CD4-positive, alpha-beta T cell (primary cell): Measurements from ENCODE around the gene SECISBP2L. TPM values are rescaled to one million over a fixed set of nuclear protein-coding genes. Genes with fewer than 3 reads are reported as not detected.

Source experiments
- ATAC-seq: fragments of 200-7000 bp; cut with Tn5 transposase; one replicate; pipeline ENCODE4 v1.10.0; 2022; ENCODE audit warnings: mild to moderate bottlenecking; ENCODE audit not compliant: poor library complexity
- CTCF ChIA-PET: fragments of 350-600 bp; sonication (Branson Sonifier 250); formaldehyde crosslinking; loops from one replicate; lab custom pipeline; 2021; ENCODE audit warnings: antibody characterized with exemption, inconsistent platforms; lab: Charles Lee
- POLR2A ChIA-PET: fragments of 350-600 bp; sonication (Branson Sonifier 250); formaldehyde crosslinking; loops from one replicate; lab custom pipeline; 2021; ENCODE audit warnings: antibody characterized with exemption, inconsistent platforms; lab: Charles Lee
- DNase-seq, 14 experiments: peaks; one replicate each; pipeline ENCODE4 v3.0.0-alpha.2; 2013 to 2020; ENCODE audit warnings: mixed read lengths in 2 of 14
- H3K27ac ChIP-seq, 2 donors: one replicate each; pipeline versions ENCODE4 v1.5.1 to v1.7.0; 2013; ENCODE audit warnings: low read length in 2 of 2, low read depth in 1 of 2, mild to moderate bottlenecking in 1 of 2
- H3K27me3 ChIP-seq, 2 experiments: 1 replicate in 1 of 2; 2 replicates in 1 of 2; pipeline versions ENCODE4 v1.6.1 to v1.7.0; 2013; ENCODE audit warnings: low read length in 2 of 2, control low read depth in 1 of 2, mild to moderate bottlenecking in 1 of 2, moderate library complexity in 1 of 2; ENCODE audit not compliant: insufficient read depth in 2 of 2, control insufficient read depth in 1 of 2
- H3K36me3 ChIP-seq: one replicate; pipeline ENCODE4 v1.6.1; 2013; ENCODE audit warnings: low read length, control low read depth; ENCODE audit not compliant: insufficient read depth
- H3K4me1 ChIP-seq: one replicate; pipeline ENCODE4 v1.6.1; 2013; ENCODE audit warnings: low read length, control low read depth; ENCODE audit not compliant: insufficient read depth
- H3K4me3 ChIP-seq: one replicate; pipeline ENCODE4 v1.5.1; 2013; ENCODE audit warnings: mild to moderate bottlenecking, low read length, moderate library complexity
- H3K9me3 ChIP-seq, 2 experiments: 1 replicate in 1 of 2; 2 replicates in 1 of 2; pipeline versions ENCODE4 v1.6.1 to v1.7.0; 2013; ENCODE audit warnings: low read length in 2 of 2, mild to moderate bottlenecking in 2 of 2, control low read depth in 1 of 2, moderate library complexity in 1 of 2; ENCODE audit not compliant: control insufficient read depth in 1 of 2, insufficient read depth in 1 of 2
- H3K27ac Mint-ChIP-seq: one replicate; pipeline ENCODE4 v1.8.0; 2020; ENCODE audit warnings: mixed read lengths
- H3K27me3 Mint-ChIP-seq: one replicate; pipeline ENCODE4 v1.8.0; 2021; ENCODE audit warnings: mixed read lengths
- H3K36me3 Mint-ChIP-seq: one replicate; pipeline ENCODE4 v1.8.0; 2021; ENCODE audit warnings: low read depth, mixed read lengths
- H3K4me1 Mint-ChIP-seq: one replicate; pipeline ENCODE4 v1.8.0; 2021; ENCODE audit warnings: low read depth, mixed read lengths
- H3K4me3 Mint-ChIP-seq: one replicate; pipeline ENCODE4 v1.8.0; 2020; ENCODE audit warnings: mild to moderate bottlenecking, mixed read lengths
- H3K9me3 Mint-ChIP-seq: one replicate; pipeline ENCODE4 v1.8.0; 2020; ENCODE audit warnings: mixed read lengths
- CTCF ChIP-seq: fragments of 200-600 bp; IDR thresholded peaks from one replicate; pipeline ENCODE4 v1.8.0; 2022; ENCODE audit warnings: antibody characterized with exemption, mild to moderate bottlenecking
- intact Hi-C, 2 experiments: fragments of 100-400 bp; cut with DNase I in 1 of 2; cut with micrococcal nuclease in 1 of 2; formaldehyde crosslinking; loops; one replicate each; pipeline versions ENCODE4 v1.15.1 to v1.9.0; 2023 to 2025; cut with DNase I, micrococcal nuclease
- total RNA-seq, 174 experiments: library from RNA in 2 of 174; stranded (reverse) in 2 of 174; gene quantifications; one replicate each; pipeline ENCODE4 v1.2.3 and lab custom pipeline; 2021 to 2026

The SECISBP2L gene
- total RNA-seq, 2 experiments from 2014 or later = 55.9 to 56.0 TPM

DNA sequence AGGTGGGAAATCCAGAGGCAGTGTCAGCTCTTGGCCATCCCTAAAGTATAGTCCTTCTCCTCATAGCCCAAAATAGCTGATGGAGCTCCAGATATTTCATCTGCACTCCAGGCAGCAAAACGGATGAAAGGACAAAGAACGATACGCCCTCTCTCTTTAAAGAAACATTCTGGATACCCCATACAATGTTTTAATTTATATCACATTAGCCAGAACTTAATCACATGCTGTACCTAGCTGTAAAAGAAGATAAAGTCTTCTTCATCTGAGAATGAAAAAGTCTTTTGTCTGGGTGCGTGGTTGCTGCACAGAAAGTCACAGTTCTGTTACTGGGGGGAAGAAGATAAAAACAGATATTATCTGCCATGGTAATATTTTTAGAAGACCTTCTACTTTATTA is 78.2 kb downstream of the SECISBP2L start:
- CTCF ChIA-PET = interaction anchor here (1.3 kb wide), 1 partner anchor 8 kb away, joined by 4 read pairs; no protein-coding TSS in a partner anchor

GRCh38 chr15:48967336-48967735 is 78.9 kb downstream of the SECISBP2L start:
- H3K9me3 ChIP-seq = peaks cover 0 to 8% of the 10 kb centered on the region in 2 experiments
- Mint-ChIP-seq H3K36me3 (no peaks in the 10 kb centered on the region), H3K4me1 (peaks cover 20% of the 10 kb centered on the region), H3K27ac (no peak overlapping the region), H3K4me3 (no peak overlapping the region), H3K9me3 (no peaks in the 10 kb centered on the region), H3K27me3 (peaks cover 78% of the 10 kb centered on the region)
- no peak overlapping the region for H3K27ac ChIP-seq
- ChIA-PET CTCF (interaction anchor here (1.3 kb wide), 1 partner anchor 8 kb away, joined by 4 read pairs; no protein-coding TSS in a partner anchor), POLR2A (no interaction called here)
- peaks cover 34 to 39% of the 10 kb centered on the region in 2 experiments for H3K27me3 ChIP-seq
- ATAC-seq (no peak), DNase-seq (no peak)
- peaks cover 30% of the 10 kb centered on the region for H3K4me1 ChIP-seq
- no peak for TF ChIP-seq CTCF
- no peaks in the 10 kb centered on the region for H3K36me3 ChIP-seq
- intact Hi-C loops = no loop called here
- no peak overlapping the region for H3K4me3 ChIP-seq

More for the DNA sequence above, 78.2 kb downstream of the SECISBP2L start:
- H3K27ac Mint-ChIP-seq = no peak overlapping the region
- H3K4me1 Mint-ChIP-seq = peaks cover 20% of the 10 kb centered on the region
- intact Hi-C loops = no loop called here
- peaks cover 0 to under 1% of the 10 kb centered on the region in 2 experiments for H3K9me3 ChIP-seq
- POLR2A ChIA-PET = no interaction called here
- DNase-seq (no peak), ATAC-seq (no peak)
- H3K4me3 ChIP-seq = no peak overlapping the region
- H3K27me3 Mint-ChIP-seq = peaks cover 75% of the 10 kb centered on the region
- H3K4me3 Mint-ChIP-seq = no peak overlapping the region
- no peak for TF ChIP-seq CTCF
- no peaks in the 10 kb centered on the region for H3K36me3 ChIP-seq
- H3K9me3 Mint-ChIP-seq = no peaks in the 10 kb centered on the region
- no peak overlapping the region for H3K27ac ChIP-seq
- H3K4me1 ChIP-seq = peaks cover 26% of the 10 kb centered on the region
- no peaks in the 10 kb centered on the region for H3K36me3 Mint-ChIP-seq
- peaks cover 32 to 35% of the 10 kb centered on the region in 2 experiments for H3K27me3 ChIP-seq

DNA sequence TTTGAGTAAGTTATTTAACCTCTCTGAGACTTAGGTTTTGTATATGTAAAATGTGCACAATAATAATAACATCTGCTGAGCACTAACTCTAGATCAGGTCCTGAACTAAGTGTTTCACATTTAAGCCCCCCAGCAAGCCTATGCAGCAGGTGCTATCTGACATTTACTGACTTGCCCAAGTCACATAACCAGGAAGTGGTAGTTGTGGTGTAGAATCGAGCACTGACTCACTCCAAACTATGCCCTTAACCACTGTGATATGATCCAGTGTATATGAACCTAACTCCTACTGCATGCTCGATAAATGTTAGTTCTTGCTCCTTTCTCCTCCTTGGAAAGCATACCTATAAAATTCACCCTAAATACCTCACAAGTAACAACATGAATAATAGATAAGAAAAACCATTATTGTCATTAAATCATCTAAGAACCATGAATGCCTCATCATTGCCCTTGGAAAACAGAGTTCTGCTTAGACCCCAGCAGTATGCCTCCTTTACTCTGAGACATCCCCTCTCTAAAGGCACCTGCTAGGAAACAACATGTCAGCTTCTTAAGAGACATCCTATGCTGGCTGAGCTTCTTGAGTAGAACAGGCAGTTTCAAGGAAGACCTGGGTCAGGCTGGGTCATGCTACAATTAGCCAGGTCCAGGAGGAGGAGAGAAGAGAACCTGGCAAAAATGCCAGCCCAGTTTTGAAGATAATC is 79.5 kb downstream of the SECISBP2L start:
- H3K4me3 Mint-ChIP-seq = no peak overlapping the region
- TF ChIP-seq CTCF = no peak
- H3K36me3 Mint-ChIP-seq = no peaks in the 10 kb centered on the region
- Histone ChIP-seq H3K4me1 (peaks cover 30% of the 10 kb centered on the region), H3K9me3 (peaks cover 0 to 9% of the 10 kb centered on the region in 2 experiments), H3K4me3 (no peak overlapping the region), H3K27ac (no peak overlapping the region), H3K36me3 (no peaks in the 10 kb centered on the region), H3K27me3 (peaks cover 34 to 39% of the 10 kb centered on the region in 2 experiments)
- intact Hi-C loops = no loop called here
- ChIA-PET CTCF (interaction anchor here (1.3 to 3.5 kb wide), 2 partner anchors 9 kb away, joined by 4 to 20 read pairs; no protein-coding TSS in a partner anchor), POLR2A (no interaction called here)
- H3K27me3 Mint-ChIP-seq = peaks cover 83% of the 10 kb centered on the region
- H3K4me1 Mint-ChIP-seq = peaks cover 20% of the 10 kb centered on the region
- DNase-seq (peak in 3 of 14 experiments; percentile 18 to 48 (median 19)), ATAC-seq (peak; percentile 58)
- H3K9me3 Mint-ChIP-seq = no peaks in the 10 kb centered on the region
- no peak overlapping the region for H3K27ac Mint-ChIP-seq
